ENCODE data around the gene YES1.
"Not testable (repeated sequence)": the region's sequence is repeated elsewhere in the genome, so short reads cannot be mapped to it uniquely, and the experiment has no call there.

The YES1 gene

GRCh38 chr18:805008-805754 lies 6.9 kb downstream of the YES1 start:
- H3K27ac ChIP-seq (ENCODE audit: low read length): peak overlapping the region; percentile 1; the same call in 1 of the 2 replicates
- peak overlapping the region; percentile 11; the same call in 1 of the 2 replicates for H3K4me2 ChIP-seq (ENCODE audit: low read depth, low read length)
- no peaks in the 10 kb centered on the region for H4K20me1 ChIP-seq (ENCODE audit: insufficient read depth, low read length)
- H3K79me2 ChIP-seq (ENCODE audit: low read length): peaks cover 56% of the 10 kb centered on the region
- H3F3A ChIP-seq (ENCODE audit: insufficient read depth, low read length): 0 out of 2 replicates have a peak, but pooled peaks cover 4% of the 10 kb centered on the region
- no peaks in the 10 kb centered on the region for H3K9me3 ChIP-seq (replicated peaks; ENCODE audit: insufficient read depth, low read length)
- H3K4me1 ChIP-seq (ENCODE audit: low read length): peaks cover 19% of the 10 kb centered on the region
- no peaks in the 10 kb centered on the region for H3K36me3 ChIP-seq (replicated peaks; ENCODE audit: insufficient read depth, low read length)
- H3K9ac ChIP-seq (ENCODE audit: low read length): no peak overlapping the region; the same call in 1 of the 2 replicates
- H3K4me3 ChIP-seq (ENCODE audit: low read length): peak overlapping the region; percentile 4
- H3K27me3 ChIP-seq (replicated peaks; ENCODE audit: insufficient read depth, low read length): peaks cover 16% of the 10 kb centered on the region
- TF ChIP-seq CTCF (IDR thresholded peaks at IDR 0.05; ENCODE audit: low read length): no peak
- no peak for TF ChIP-seq EZH2phosphoT487 (IDR thresholded peaks at IDR 0.05; ENCODE audit: low read length)
- TF ChIP-seq EZH2 (optimal IDR thresholded peaks at IDR 0.05; ENCODE audit: low read depth, low read length): no peak
- H2AFZ ChIP-seq (ENCODE audit: low read length): no peak overlapping the region
- no peak for DNase-seq
- H3K9me2 ChIP-seq (replicated peaks; ENCODE audit: insufficient read depth, low read length): no peaks in the 10 kb centered on the region

- H3F3A ChIP-seq (ENCODE audit: insufficient read depth, low read length): 0 out of 2 replicates have a peak, but pooled peaks cover 4% of the 10 kb centered on the region
- no peaks in the 10 kb centered on the region for H3K27me3 ChIP-seq (replicated peaks; ENCODE audit: insufficient read depth, low read length)
- H3K27ac ChIP-seq (ENCODE audit: low read length): no peak overlapping the region
- no peak overlapping the region for H2AFZ ChIP-seq (ENCODE audit: low read length)
- TF ChIP-seq CTCF (IDR thresholded peaks at IDR 0.05; ENCODE audit: low read length) (no peak), EZH2phosphoT487 (IDR thresholded peaks at IDR 0.05; ENCODE audit: low read length) (no peak), EZH2 (optimal IDR thresholded peaks at IDR 0.05; ENCODE audit: low read depth, low read length) (no peak)
- peaks cover 37% of the 10 kb centered on the region for H3K79me2 ChIP-seq (ENCODE audit: low read length)
- no peak overlapping the region for H3K4me2 ChIP-seq (ENCODE audit: low read depth, low read length)
- DNase-seq: no peak
- no peaks in the 10 kb centered on the region for H3K9me2 ChIP-seq (replicated peaks; ENCODE audit: insufficient read depth, low read length)
- H3K4me3 ChIP-seq (ENCODE audit: low read length): no peak overlapping the region
- H3K9ac ChIP-seq (ENCODE audit: low read length): no peak overlapping the region
- H3K4me1 ChIP-seq (ENCODE audit: low read length): peaks cover 12% of the 10 kb centered on the region
- H3K9me3 ChIP-seq (replicated peaks; ENCODE audit: insufficient read depth, low read length): no peaks in the 10 kb centered on the region
- no peaks in the 10 kb centered on the region for H3K36me3 ChIP-seq (replicated peaks; ENCODE audit: insufficient read depth, low read length)
- H4K20me1 ChIP-seq (ENCODE audit: insufficient read depth, low read length): no peaks in the 10 kb centered on the region
Measured at GRCh38 chr18:801137-801536, 10.9 kb downstream of the YES1 start.

GRCh38 chr18:799943-800342 lies 12.1 kb downstream of the YES1 start:
- H3K4me1 ChIP-seq (ENCODE audit: low read length): peaks cover 9% of the 10 kb centered on the region
- no peaks in the 10 kb centered on the region for H3F3A ChIP-seq (ENCODE audit: insufficient read depth, low read length)
- no peaks in the 10 kb centered on the region for H3K9me2 ChIP-seq (replicated peaks; ENCODE audit: insufficient read depth, low read length)
- no peak for DNase-seq
- TF ChIP-seq EZH2 (optimal IDR thresholded peaks at IDR 0.05; ENCODE audit: low read depth, low read length) (no peak), CTCF (IDR thresholded peaks at IDR 0.05; ENCODE audit: low read length) (no peak), EZH2phosphoT487 (IDR thresholded peaks at IDR 0.05; ENCODE audit: low read length) (no peak)
- H3K9me3 ChIP-seq (replicated peaks; ENCODE audit: insufficient read depth, low read length): no peaks in the 10 kb centered on the region
- H3K79me2 ChIP-seq (ENCODE audit: low read length): peaks cover 39% of the 10 kb centered on the region
- H3K27ac ChIP-seq (ENCODE audit: low read length): no peak overlapping the region
- H3K4me2 ChIP-seq (ENCODE audit: low read depth, low read length): no peak overlapping the region
- no peak overlapping the region for H2AFZ ChIP-seq (ENCODE audit: low read length)
- H3K36me3 ChIP-seq (replicated peaks; ENCODE audit: insufficient read depth, low read length): no peaks in the 10 kb centered on the region
- H3K9ac ChIP-seq (ENCODE audit: low read length): no peak overlapping the region
- no peak overlapping the region for H3K4me3 ChIP-seq (ENCODE audit: low read length)
- H4K20me1 ChIP-seq (ENCODE audit: insufficient read depth, low read length): no peaks in the 10 kb centered on the region
- H3K27me3 ChIP-seq (replicated peaks; ENCODE audit: insufficient read depth, low read length): no peaks in the 10 kb centered on the region

- not testable (repeated sequence) for DNase-seq; H3K36me3 ChIP-seq (replicated peaks; ENCODE audit: insufficient read depth, low read length); H3K27me3 ChIP-seq (replicated peaks; ENCODE audit: insufficient read depth, low read length); H3K4me3 ChIP-seq (ENCODE audit: low read length); H3K9me2 ChIP-seq (replicated peaks; ENCODE audit: insufficient read depth, low read length); H3F3A ChIP-seq (ENCODE audit: insufficient read depth, low read length); H3K27ac ChIP-seq (ENCODE audit: low read length); H4K20me1 ChIP-seq (ENCODE audit: insufficient read depth, low read length); H3K9ac ChIP-seq (ENCODE audit: low read length); H3K9me3 ChIP-seq (replicated peaks; ENCODE audit: insufficient read depth, low read length); H3K4me1 ChIP-seq (ENCODE audit: low read length); H2AFZ ChIP-seq (ENCODE audit: low read length); H3K4me2 ChIP-seq (ENCODE audit: low read depth, low read length)
- peaks cover 28% of the 10 kb centered on the region for H3K79me2 ChIP-seq (ENCODE audit: low read length)
Measured at GRCh38 chr18:795383-795782, 16.7 kb downstream of the YES1 start.

Measured in MM.1S (cell line).